Measurements from ENCODE around the gene ENTHD1. TPM values are rescaled to one million over a fixed set of nuclear protein-coding genes. Genes with fewer than 3 reads are reported as not detected.

Gene ENTHD1
- total and polyA plus RNA-seq, 10 of the 15 experiments (the other 5 are each of a cell fraction or from before 2014, with no cell fraction given), result 0.09 to 0.52 (median 0.21) TPM; not detected in 1

- ChIA-PET SMC1A (ENCODE audit: uncharacterized antibody, unreplicated experiment) (no interaction called here), POLR2A (no interaction called here), CTCF (no interaction called here), RAD21 (ENCODE audit: unreplicated experiment) (interaction anchor here (0.6 kb wide), 1 partner anchor 11 kb away, joined by 3 read pairs; no protein-coding TSS in a partner anchor)
- intact Hi-C loops (cut with micrococcal nuclease; ENCODE audit: unreplicated experiment), result loop anchor here (10.0 kb wide), 2 partner anchors 88 to 302 kb away; no protein-coding TSS in a partner anchor
- Histone ChIP-seq H3K4me1 (ENCODE audit: control insufficient read depth, insufficient read depth, low read length) (peaks cover 18% of the 10 kb centered on the region), H3K4me2 (ENCODE audit: control insufficient read depth, insufficient read depth) (peak overlapping the region; percentile 44; the same call in 1 of the 2 replicates), H3K9me3 (replicated peaks; ENCODE audit: control insufficient read depth, insufficient read depth, low read length) (no peaks in the 10 kb centered on the region), H3K9ac (ENCODE audit: control insufficient read depth, insufficient read depth, low read length) (no peak overlapping the region), H3K79me2 (ENCODE audit: control insufficient read depth, insufficient read depth, low read length) (peaks cover 70% of the 10 kb centered on the region), H3K4me3 (peak overlapping the region; percentile 17; the same call in 1 of the 2 replicates), H3K36me3 (ENCODE audit: control insufficient read depth in 2 of 2, insufficient read depth in 2 of 2, low read length in 1 of 2) (peaks cover 9 to 10% of the 10 kb centered on the region in 2 experiments; a peak in 3 of 4 replicates), H3K27me3 (replicated peaks in 1 of 2; ENCODE audit: control insufficient read depth in 2 of 2, insufficient read depth in 2 of 2, low read length in 1 of 2) (no peaks in the 10 kb centered on the region), H3K27ac (ENCODE audit: control insufficient read depth, insufficient read depth) (no peak overlapping the region), H4K20me1 (ENCODE audit: control insufficient read depth, insufficient read depth) (peaks cover 2% of the 10 kb centered on the region; the same call in 1 of the 2 replicates), H2AFZ (ENCODE audit: control insufficient read depth, low read depth, low read length) (no peak overlapping the region)
- FAIRE-seq (no peak), ATAC-seq (no peak), DNase-seq (ENCODE audit: low read depth, low spot score) (no peak)
- WGBS (ENCODE audit: insufficient coverage, insufficient replicate concordance, low lambda C conversion rate, missing lambda C conversion rate), result 64% methylated on average over 6 of the region's 6 CpGs
- no TSS peak for BruUV-seq (replicated peaks)
- TF ChIP-seq ATF7 (IDR thresholded peaks at IDR 0.05; ENCODE audit: low read depth) (no peak), SPI1 (IDR thresholded peaks at IDR 0.05; ENCODE audit: borderline replicate concordance, insufficient read depth, low read depth, low read length) (peak; percentile 23; the same call in 1 of the 2 replicates)
- in situ Hi-C loops (cut with MboI), result no loop called here
These were observed 43.1 kb upstream of the ENTHD1 start for GRCh38 chr22:39936523-39937145.

GRCh38 chr22:39935612-39936011 is 42.1 kb upstream of the ENTHD1 start:
- Histone ChIP-seq H3K79me2 (ENCODE audit: control insufficient read depth, insufficient read depth, low read length) (peaks cover 73% of the 10 kb centered on the region), H2AFZ (ENCODE audit: control insufficient read depth, low read depth, low read length) (no peak overlapping the region), H3K27ac (ENCODE audit: control insufficient read depth, insufficient read depth) (no peak overlapping the region), H3K4me3 (no peak overlapping the region; the same call in 1 of the 2 replicates), H3K9me3 (replicated peaks; ENCODE audit: control insufficient read depth, insufficient read depth, low read length) (no peaks in the 10 kb centered on the region), H3K4me2 (ENCODE audit: control insufficient read depth, insufficient read depth) (no peak overlapping the region), H3K4me1 (ENCODE audit: control insufficient read depth, insufficient read depth, low read length) (peaks cover 26% of the 10 kb centered on the region), H4K20me1 (ENCODE audit: control insufficient read depth, insufficient read depth) (peaks cover 2% of the 10 kb centered on the region; the same call in 1 of the 2 replicates), H3K27me3 (replicated peaks in 1 of 2; ENCODE audit: control insufficient read depth in 2 of 2, insufficient read depth in 2 of 2, low read length in 1 of 2) (no peaks in the 10 kb centered on the region), H3K9ac (ENCODE audit: control insufficient read depth, insufficient read depth, low read length) (no peak overlapping the region), H3K36me3 (ENCODE audit: control insufficient read depth in 2 of 2, insufficient read depth in 2 of 2, low read length in 1 of 2) (peaks cover 7 to 9% of the 10 kb centered on the region in 2 experiments)
- BruUV-seq (replicated peaks), result no TSS peak
- SMC1A ChIA-PET (ENCODE audit: uncharacterized antibody, unreplicated experiment), result interaction anchor here (1.3 to 4.1 kb wide), 6 partner anchors 11 to 89 kb away, joined by 3 to 34 read pairs (median 15); partner anchors contain the start of gene GRAP2
- ATAC-seq, result no peak
- intact Hi-C loops (cut with micrococcal nuclease; ENCODE audit: unreplicated experiment), result loop anchor here (10.0 kb wide), 2 partner anchors 89 to 301 kb away; no protein-coding TSS in a partner anchor
- no peak for FAIRE-seq
- RAD21 ChIA-PET (ENCODE audit: unreplicated experiment), result interaction anchor here (3.8 kb wide), 1 partner anchor 28 kb away, joined by 24 read pairs; no protein-coding TSS in a partner anchor
- in situ Hi-C loops (cut with MboI), result no loop called here
- WGBS (ENCODE audit: insufficient coverage, insufficient replicate concordance, low lambda C conversion rate, missing lambda C conversion rate), result 87% methylated on average over 6 of the region's 6 CpGs
- POLR2A ChIA-PET, result interaction anchor here (0.8 kb wide), 1 partner anchor 26 kb away, joined by 3 read pairs; no protein-coding TSS in a partner anchor
- DNase-seq (ENCODE audit: low read depth, low spot score), result no peak
- CTCF ChIA-PET, result interaction anchor here (0.7 to 1.3 kb wide), 6 partner anchors 12 to 413 kb away, joined by 3 read pairs; no protein-coding TSS in a partner anchor
- no peak for TF ChIP-seq NFIC (IDR thresholded peaks at IDR 0.05; ENCODE audit: low read depth, low read length)
- TF ChIP-seq MEF2A (IDR thresholded peaks at IDR 0.05; ENCODE audit: insufficient read depth, low read depth, low read length), result no peak
- no peak for TF ChIP-seq IKZF1 (conservative IDR thresholded peaks at IDR 0.05)
- no peak for TF ChIP-seq YY1 (IDR thresholded peaks at IDR 0.05; ENCODE audit: low read depth, low read length)
- no peak for TF ChIP-seq USF1 (IDR thresholded peaks at IDR 0.05; ENCODE audit: borderline replicate concordance, extremely low read length, insufficient read depth, low read depth, low read length)
- TF ChIP-seq POU2F2 (IDR thresholded peaks at IDR 0.05; ENCODE audit: borderline replicate concordance, low read depth, low read length), result no peak
- no peak for TF ChIP-seq SPI1 (IDR thresholded peaks at IDR 0.05; ENCODE audit: borderline replicate concordance, insufficient read depth, low read depth, low read length)
- no peak for TF ChIP-seq SRF (IDR thresholded peaks at IDR 0.05; ENCODE audit: low read depth in 2 of 2, low read length in 2 of 2)
- no peak for TF ChIP-seq BRCA1 (IDR thresholded peaks at IDR 0.05; ENCODE audit: low read depth, low read length)
- TF ChIP-seq SMARCA5 (IDR thresholded peaks at IDR 0.05), result no peak
- no peak for TF ChIP-seq ZBTB4 (CRISPR knock-in tag; IDR thresholded peaks at IDR 0.05)

Data from GM12878 (cell line).